Measurements from ENCODE around the gene RANBP9.

The RANBP9 gene

GRCh38 chr6:13677878-13678254 is 33.8 kb downstream of the RANBP9 start:
- DNase-seq, result no peak

- DNase-seq, result no peak
Observed at GRCh38 chr6:13676551-13677156, 35.0 kb downstream of the RANBP9 start.

GRCh38 chr6:13674533-13675190 is 37.0 kb downstream of the RANBP9 start:
- DNase-seq, result no peak

- no peak for DNase-seq
Observed at GRCh38 chr6:13673825-13674444, 37.7 kb downstream of the RANBP9 start.

- no peak for DNase-seq
Observed at GRCh38 chr6:13673368-13673767, 38.3 kb downstream of the RANBP9 start.

- no peak for DNase-seq
Observed at GRCh38 chr6:13672904-13673303, 38.7 kb downstream of the RANBP9 start.

- no peak for DNase-seq
Observed at GRCh38 chr6:13671548-13672127, 40.0 kb downstream of the RANBP9 start.

- no peak for DNase-seq
Observed at GRCh38 chr6:13669476-13669875, 42.2 kb downstream of the RANBP9 start.

- no peak for DNase-seq
Observed at GRCh38 chr6:13668291-13668928, 43.2 kb downstream of the RANBP9 start.

GRCh38 chr6:13667655-13668054 is 44.0 kb downstream of the RANBP9 start:
- DNase-seq, result no peak

- no peak for DNase-seq
Observed at GRCh38 chr6:13666194-13667105, 45.2 kb downstream of the RANBP9 start.

- DNase-seq, result no peak
Observed at GRCh38 chr6:13664703-13665352, 46.8 kb downstream of the RANBP9 start.

GRCh38 chr6:13663986-13664385 is 47.6 kb downstream of the RANBP9 start:
- DNase-seq, result no peak

- no peak for DNase-seq
Observed at GRCh38 chr6:13662651-13663334, 48.8 kb downstream of the RANBP9 start.

- DNase-seq, result no peak
Observed at GRCh38 chr6:13661647-13662046, 50.0 kb downstream of the RANBP9 start.

GRCh38 chr6:13660893-13661292 is 50.7 kb downstream of the RANBP9 start:
- DNase-seq, result no peak

- DNase-seq, result no peak
Observed at GRCh38 chr6:13660273-13660672, 51.4 kb downstream of the RANBP9 start.

GRCh38 chr6:13655700-13656099 is 55.9 kb downstream of the RANBP9 start:
- DNase-seq, result no peak

- DNase-seq, result no peak
Observed at GRCh38 chr6:13654496-13654895, 57.1 kb downstream of the RANBP9 start.

GRCh38 chr6:13653296-13653695 is 58.3 kb downstream of the RANBP9 start:
- no peak for DNase-seq

- no peak for DNase-seq
Observed at GRCh38 chr6:13649393-13649792, 62.2 kb downstream of the RANBP9 start.
